HG03045 (cell line): Measurements from ENCODE around the gene ATG4A.

Experiments used
- ATAC-seq: cut with Tn5 transposase; IDR thresholded peaks from one replicate; pipeline ENCODE4 v1.9.1; 2021; ENCODE audit warnings: mild to moderate bottlenecking, moderate library complexity; ENCODE audit not compliant: unreplicated experiment

Gene ATG4A

DNA sequence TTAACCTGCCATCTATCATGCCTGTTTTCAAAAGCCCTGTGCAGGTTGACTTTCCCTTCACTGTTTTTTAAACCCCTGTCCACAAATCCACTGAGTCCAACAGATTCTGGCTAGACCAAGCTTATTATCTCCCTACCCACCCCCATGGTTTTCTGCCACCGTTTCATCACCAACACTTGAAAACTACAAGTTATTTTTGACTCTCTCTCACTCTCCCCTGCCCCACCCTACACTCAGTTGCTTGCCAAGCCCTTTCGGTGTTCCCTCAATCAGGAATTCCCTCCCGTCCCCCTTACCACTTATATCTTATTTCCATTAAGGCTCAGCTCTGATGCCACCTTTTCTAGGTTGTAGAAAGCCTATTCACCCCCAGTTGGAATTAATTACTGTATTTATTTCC, 29.7 kb downstream of the ATG4A start:
- ATAC-seq = no peak

DNA sequence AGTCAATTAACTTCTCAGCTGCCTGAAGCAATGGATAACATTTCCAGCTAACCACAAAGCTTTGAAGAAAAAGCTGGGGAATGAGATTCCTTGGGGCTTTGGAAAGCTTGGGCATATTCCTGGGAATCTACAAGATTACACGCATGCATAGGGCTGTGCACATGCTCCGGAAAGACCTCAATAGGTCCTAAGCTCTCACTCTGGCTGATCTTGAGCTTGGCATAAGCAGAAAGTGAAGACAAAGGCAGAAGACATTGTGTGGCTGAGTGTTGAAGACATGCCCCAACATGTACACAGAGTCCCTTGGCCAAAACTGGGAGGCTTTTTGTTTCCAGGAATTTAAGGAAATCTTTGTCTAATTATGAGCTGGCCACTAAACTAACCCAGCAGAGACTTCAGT, 31.2 kb downstream of the ATG4A start:
- no peak for ATAC-seq

DNA sequence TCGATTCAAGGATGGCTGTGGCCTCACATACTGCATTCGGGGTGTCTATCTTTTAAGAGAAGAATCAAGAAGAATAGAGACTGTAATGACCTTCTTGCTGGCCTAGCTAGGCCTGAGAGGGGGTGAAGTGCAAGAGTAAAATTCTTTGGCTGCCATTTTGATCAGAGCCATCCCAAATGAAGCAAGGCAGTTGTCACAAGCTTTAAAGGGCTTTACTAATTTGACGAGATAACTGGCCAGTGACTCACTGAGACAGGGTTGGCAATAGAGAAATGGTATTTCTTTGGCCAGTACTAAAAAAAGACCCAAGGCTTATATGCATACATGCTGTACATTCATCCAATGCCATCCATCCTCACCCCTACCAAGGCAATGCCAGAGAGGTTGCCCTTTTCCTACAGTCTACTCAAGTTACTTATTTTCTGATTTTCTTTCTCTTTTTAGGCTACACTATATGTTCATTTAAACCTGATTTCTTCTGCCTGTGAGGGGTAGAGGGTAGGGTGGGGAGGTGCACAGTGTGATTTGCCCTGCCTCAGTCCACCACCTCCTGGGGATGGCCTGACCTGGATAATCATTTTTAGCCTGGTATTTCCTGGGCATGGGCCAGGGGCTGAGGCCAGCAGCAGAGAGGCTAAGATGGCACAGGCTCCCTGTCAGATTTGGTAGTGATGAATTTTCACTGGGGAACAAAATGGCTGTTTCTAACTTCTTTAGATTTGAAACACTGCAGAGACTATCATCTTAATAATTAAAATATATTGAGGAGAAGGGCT, 32.2 kb downstream of the ATG4A start:
- ATAC-seq = no peak

DNA sequence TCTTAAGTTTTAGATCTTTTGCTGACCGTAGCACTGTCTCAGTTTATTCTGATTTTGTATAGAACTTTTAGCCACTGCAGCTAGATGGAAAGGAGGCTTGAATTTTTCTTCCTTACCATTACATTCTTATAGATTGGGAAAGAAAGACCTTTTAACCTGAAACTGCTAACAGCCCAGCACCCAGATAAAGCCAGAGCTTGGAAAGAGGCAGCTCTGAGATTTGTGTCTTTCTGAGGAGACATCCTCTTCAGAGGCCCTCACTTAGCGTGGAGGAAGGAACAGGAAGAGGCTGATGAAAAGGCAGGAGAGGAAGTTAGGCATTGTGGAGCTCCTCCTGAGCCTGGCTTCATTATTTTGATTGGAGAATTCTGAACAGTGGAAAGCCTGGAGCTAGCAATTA, 35.1 kb downstream of the ATG4A start:
- no peak for ATAC-seq

DNA sequence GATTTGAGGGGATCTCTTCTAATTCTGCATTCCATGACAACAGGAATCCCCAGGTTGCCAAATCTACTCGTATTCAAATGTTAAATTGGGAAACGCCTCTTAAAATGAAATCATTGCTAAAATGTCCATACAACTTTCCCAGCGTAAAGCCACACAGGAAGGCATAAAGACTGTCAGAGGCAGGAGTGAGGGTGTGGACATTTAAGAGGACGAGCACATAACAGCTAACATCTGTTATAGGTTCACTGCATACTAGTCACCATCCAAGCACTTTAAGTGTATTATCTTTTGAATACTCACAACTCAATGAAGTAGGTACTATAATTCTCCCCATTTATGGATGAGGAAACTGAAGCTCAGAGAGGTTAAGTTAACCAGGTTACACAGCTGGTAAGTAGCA, 35.6 kb downstream of the ATG4A start:
- ATAC-seq = no peak

DNA sequence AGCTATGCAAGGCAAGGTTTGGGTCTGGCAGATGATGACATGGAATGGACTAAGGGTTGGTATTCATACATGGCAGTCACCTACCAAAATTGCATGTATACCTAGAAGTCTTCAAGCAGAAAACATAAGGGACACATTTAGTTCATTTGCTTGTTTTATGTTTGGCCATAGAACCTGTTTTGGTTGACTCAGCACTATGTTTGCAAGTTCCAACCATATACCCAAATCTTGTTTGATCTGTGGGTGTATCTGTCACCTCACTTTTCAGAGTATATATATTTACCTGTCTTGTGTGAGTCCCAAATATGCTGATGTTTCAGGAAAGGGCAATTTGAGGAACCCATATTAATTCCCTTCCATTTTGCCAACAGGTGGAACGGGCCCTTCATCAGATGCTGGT, 39.3 kb downstream of the ATG4A start:
- no peak for ATAC-seq

DNA sequence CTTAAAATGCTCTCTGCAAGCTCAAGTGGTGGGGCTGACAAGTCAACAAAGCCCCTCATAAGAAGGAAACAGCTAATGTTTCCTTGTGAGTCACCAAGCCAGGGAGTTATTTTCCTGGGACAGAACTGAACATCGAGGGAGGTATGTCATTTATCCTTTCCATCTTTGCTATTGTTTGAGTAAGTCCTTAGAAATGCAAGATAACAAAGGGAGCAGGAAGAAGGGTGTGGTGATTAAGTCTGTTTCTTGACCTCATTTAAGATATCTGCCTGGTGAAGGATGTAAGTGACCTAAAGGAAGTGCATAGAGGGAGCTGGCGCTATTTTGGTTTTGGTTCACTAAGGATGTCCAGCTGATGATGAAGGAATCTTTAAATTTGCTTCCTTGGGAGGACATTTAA, 39.9 kb downstream of the ATG4A start:
- no peak for ATAC-seq

DNA sequence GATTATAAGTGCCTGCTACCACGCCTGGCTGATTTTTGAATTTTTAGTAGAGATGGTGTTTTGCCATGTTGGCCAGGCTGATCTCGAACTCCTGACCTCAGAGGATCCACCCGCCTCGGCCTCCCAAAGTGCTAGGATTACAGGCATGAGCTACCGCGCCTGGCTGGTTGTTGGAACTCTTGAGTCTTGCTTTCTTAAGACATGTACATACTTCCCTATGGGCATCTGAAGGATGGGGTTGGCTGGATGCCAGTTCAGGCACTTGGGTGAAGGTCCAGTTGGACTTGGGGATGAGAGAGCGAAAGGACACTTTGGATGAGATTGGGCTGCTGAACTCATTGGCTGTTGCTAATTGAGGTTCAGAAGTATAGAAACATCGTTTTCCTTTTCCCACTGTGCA, 40.5 kb downstream of the ATG4A start:
- ATAC-seq = no peak

DNA sequence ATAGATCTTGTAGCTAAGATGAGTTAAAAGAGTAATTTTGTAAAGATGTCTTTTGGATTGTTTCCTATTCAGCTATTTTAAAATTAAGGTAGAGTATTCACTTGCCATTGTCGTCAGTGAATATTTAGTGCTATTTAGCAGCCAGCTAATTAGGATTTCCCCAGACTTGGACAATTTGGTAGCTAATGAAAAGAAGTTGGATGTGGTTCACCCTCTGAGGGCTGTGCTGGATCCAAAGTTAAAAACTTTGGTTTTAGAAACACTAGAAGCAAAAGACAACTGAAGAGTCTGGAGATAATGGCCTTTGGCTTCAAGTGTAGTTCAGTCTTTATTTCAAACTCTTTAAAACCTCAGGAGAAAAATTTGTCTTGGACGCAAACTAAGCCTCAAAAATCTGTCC, 41.3 kb downstream of the ATG4A start:
- ATAC-seq = no peak

DNA sequence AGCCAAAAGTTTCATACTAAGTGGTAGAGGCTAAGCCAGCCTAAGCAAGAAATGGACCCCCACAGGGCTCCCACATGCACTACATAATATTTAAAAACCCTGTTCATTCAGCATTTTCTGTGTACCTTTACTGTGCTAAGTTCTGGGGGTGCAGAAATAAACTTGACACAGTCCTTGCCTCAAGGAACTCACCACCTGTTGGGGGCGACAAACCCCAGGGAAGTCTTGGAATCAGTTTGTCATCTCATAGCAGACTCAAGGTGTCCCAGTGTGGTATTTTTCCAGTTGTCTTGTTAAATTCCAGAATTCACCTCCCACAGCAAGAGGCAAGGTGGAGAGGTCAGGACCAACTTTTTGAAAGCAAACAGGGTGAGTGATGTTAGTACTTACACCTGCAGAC, 43.1 kb downstream of the ATG4A start:
- ATAC-seq = no peak

DNA sequence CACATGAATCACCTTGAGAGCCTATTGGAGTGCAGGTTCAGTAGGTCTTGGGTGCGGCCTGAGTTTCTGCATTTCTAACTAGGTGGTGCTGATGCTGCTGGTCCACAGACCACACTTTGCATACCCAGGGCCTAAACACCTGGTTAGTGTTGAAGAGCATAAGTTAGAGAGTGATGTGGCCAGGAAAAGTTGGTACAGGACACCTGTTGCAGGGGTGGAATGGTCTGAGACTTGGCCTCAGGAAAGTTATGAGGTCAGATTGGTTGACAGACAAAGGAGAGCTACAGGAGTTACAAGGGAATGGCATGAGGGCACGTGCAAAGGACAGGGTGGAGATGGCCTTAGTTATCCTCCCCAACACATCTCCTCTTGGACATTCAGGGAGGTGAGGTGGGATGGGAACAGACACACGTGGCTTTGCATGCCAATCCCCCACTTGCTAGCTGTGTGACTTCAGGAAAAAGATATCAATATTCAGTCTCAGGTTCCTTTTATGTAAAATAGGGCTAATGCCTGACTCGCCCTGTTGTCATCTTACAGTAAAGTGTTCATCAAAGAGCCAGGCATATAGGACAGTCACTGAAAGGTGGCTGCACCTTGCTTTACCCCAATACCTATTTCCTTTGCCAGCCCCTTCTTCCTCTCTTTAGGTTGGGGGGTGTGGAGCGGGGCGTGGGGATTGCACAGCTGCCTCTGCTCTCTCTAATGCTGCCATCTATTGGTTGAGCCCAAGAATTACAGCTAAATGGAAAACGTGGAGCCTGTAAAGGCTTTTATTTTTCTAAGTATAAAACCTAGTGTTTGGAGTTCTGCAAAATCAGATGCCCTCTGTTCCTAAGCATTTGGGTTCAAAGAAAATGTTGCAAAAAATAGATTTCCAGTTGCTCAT, 47.5 kb downstream of the ATG4A start:
- ATAC-seq = no peak

DNA sequence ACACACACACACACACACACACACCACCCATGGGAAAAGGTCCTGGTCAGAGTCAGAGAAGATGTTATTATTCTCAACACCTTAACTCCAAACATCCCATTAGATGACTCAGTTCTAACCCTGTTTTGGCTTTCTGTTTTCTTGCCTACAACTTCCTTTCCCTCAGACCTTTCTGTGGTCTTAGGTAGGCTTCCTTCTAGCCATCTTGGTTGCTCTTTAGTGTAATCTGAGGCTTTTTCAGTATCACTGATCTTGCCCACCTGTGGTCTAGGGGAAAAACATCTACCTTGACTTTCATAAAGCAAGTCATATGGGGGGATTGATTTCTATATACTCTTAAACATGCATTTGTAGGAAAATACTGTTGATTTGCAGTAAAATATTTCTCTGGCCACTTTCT, 56.9 kb downstream of the ATG4A start:
- peak; percentile 74 for ATAC-seq

DNA sequence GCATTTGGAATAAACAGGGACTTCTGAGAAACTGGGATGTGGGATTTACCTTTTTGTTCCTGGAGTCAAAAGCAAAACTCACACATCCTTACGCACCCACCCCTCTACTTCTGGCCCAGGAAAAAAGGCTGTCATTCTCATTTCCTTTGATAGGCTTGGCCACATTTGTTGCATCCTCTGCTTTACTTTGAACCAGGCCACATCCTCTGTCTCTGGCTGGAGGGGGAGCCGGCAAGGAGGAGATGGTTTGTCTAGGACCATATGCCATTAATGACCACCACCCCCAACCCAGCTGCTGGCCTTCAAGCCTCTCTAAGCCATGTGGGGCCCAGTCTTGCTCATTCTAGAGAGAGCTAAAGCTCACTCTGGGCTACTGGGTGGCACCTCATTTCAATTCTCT, 64.5 kb downstream of the ATG4A start:
- ATAC-seq = no peak

DNA sequence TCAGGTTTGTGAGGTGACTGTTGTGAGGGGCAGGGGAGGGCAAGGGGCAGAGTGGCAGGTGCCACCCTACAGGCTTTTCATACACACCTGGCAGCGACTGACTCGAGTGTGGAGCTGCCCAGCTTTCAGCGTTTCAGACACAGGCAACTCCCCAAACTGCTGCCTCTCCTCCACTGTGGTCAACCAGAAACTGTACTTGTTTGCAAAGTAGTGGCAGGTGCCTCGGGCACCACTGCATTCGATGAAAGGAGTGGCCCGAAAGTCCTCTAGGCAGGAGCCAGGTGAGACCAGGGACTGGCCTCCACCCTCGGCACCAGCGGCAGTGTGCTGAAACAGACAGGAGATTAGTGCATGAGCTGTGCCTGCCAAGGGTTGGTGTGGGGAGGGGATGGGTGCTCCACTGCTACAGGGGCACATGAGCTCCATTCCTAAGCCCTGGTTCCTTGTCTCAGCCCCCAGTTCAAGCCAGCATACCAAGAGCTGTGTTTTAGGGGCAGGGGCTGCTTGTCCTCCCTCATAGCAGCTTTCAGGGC, 65.4 kb downstream of the ATG4A start:
- no peak for ATAC-seq

DNA sequence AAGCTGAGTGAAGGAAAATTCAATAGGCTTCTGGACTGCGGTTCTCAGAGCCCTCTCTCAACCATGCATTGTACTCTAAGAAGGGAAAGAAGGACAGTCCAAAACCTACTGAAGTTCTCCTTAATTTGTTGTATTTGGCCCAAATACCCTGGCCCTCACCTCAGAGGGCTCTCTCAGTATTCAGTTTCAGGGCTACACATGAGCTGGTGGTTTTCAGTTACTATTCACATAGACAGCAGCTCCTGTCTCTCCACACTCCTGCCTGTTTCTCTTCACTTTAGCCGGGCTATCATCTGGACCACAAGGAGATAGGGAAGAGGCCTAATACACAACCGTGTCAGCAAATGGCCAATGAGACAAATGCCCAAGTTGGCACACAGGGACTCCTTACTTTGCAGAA, 66.0 kb downstream of the ATG4A start:
- ATAC-seq = no peak

DNA sequence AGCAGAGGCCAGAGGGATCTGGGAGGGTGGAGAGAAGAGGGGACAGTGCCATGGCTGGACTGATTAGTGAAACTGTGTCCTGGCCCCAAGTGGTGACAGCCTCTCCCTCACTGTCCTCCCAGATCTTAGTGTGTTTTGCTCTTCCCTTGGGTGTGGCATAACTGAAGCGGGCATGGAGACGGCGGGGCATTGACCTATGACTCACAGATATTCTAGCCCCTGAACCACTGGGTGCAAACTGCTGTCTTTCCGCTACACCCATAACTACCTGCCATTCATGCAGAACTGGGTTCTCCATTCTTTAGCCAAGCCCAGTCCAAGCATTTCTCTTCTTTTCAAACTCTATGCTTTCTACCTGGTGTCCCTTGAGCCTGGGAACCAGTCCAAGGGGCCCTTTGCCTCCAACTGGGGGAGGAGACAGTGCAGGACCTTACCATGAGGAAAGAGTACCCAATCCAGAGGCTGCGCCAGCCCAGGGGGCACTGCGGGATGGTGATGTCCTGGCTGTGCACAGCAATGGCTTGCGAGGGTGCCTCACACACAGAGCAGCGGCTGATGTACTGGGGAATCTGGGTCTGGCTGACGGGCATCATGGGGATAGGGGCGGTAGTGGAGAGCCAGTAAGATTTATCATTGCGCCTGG, 67.6 kb downstream of the ATG4A start:
- ATAC-seq = no peak

DNA sequence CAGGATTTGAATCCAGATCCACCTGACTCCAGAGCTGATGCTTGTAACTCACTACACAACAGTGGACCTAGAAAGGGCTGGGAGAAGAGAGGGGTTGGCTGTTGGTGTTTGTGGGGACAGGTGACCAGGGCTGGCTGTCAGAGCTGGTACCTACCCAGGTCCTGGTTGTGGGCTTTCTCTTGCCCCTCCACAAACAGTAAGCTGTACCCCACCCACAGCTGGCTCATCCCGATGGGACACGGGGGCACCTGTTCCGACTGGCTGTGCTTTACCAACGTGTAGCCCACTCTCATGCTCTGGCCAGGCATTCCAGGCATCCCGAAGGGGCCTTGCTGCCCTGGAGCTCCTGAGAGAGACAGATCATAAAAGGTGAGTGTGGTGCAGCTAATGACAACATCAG, 68.7 kb downstream of the ATG4A start:
- no peak for ATAC-seq

DNA sequence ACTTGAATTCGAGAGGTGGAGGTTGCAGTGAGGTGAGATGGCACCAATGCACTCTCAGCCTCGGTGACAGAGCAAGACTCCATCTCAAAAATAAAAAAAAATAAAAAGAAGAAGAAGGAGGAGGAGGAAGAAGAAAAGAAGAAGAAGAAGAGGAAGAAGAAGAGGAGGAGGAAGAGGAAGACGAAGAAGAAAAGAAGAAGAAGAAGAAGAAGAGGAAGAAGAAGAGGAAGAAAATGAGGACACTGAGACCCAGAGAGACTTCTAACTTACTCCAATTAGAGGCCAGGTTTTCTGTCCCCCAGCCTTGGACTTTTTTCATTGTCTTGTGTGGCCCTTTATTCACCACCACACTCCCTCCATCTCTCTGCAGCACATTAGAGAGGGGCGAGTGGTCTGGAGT, 70.7 kb downstream of the ATG4A start:
- no peak for ATAC-seq

DNA sequence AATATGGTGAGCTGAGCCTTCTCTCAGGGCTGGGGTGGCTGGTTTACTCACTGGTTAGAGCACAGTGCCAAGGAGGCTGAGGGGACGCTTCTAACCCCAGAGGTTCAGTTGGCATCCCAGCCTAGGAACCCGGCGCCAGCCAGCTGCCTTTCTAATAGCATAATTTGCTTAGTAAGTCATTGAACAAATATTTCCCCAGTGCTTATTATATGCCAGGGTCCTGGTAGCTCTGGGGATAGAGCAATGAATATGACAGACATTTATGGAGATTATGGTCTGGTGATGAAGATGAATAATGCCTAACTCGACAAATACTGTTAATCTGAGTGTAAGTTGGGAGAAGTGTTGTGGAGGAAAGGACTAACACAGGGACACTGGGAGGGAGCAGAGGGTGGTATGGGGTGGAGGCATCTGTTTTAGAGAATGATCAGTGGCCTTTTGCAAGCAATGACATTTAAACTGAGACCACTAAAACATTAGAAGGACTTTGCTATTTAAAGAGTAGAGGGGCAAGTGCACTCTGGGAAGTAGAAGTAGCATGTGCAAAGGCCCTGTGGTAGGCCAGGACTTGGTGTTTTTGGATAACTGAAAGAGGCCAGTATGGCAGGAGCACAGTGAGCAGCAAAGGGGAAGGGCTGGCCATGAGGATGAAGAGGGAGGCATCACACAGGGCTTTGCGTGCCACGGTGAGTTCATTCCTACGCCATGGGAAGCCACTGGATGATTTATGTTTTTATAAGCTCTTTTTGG, 71.9 kb downstream of the ATG4A start:
- no peak for ATAC-seq

DNA sequence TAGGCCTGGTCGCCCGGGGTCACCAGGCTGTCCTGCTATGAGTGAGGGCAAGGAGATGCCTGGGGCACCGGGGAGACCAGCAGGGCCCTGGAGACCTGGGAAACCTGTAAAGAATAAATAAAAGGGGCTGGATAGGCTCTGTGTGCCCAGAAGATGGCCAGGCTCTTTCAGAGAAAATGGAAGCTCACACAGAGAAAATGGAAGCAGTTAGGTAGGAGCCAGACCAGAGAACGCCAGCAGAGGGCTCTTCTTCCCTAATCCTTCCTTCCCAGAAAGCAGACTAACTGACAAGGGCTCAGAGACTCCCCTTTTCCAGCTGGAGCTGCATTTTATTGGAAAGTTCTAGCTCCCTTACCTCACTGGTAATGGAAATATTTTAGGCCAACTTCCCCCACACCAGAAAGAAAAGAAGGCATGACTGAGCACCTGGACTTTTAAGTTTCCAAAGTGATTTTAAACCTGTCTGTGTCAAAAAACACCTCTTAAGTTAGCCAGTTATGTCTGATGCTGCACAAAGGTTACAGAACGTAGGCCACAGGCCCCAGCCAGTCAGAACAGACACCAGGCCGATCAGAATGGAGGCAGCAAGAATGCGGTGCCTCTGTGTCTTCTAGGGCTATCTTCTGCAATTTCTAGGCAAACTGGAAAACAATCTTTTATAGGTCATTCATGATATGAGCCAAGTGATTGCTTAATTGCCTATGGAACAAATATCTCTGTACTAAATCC, 74.0 kb downstream of the ATG4A start:
- no peak for ATAC-seq
